Measurements from ENCODE around the gene CRACDL. TPM values are rescaled to one million over a fixed set of nuclear protein-coding genes. Genes with fewer than 3 reads are reported as not detected.
A peak's percentile ranks its signal among the peaks of the same experiment; 100 is the strongest.

CRACDL gene
- total RNA-seq, 1 donor from 2014 or later = 0.52 TPM

GRCh38 chr2:98793897-98794830 lies 141.9 kb downstream of the CRACDL start:
- peak overlapping the region; percentile 1 for H3K27ac ChIP-seq (ENCODE audit: low read depth, low read length)
- H3K9me3 ChIP-seq (ENCODE audit: control insufficient read depth in 3 of 3, low read length in 3 of 3) = no peaks in the 10 kb centered on the region
- no peak overlapping the region for H3K9ac ChIP-seq (ENCODE audit: low read depth in 1 of 3, low read length in 3 of 3)
- H3K4me3 ChIP-seq (ENCODE audit: low read length in 3 of 3) = no peak overlapping the region
- peaks cover 0 to 3% (median 2%) of the 10 kb centered on the region in 3 donors for H3K4me1 ChIP-seq (ENCODE audit: control insufficient read depth in 3 of 3, insufficient read depth in 3 of 3, low read length in 3 of 3)
- H3K36me3 ChIP-seq (ENCODE audit: control insufficient read depth in 3 of 3, insufficient read depth in 3 of 3, low read length in 3 of 3) = no peaks in the 10 kb centered on the region
- no peaks in the 10 kb centered on the region for H3K27me3 ChIP-seq (ENCODE audit: control insufficient read depth in 3 of 3, insufficient read depth in 3 of 3, low read length in 3 of 3)

GRCh38 chr2:98793275-98793674 lies 142.8 kb downstream of the CRACDL start:
- H3K4me3 ChIP-seq (ENCODE audit: low read length in 3 of 3) = no peak overlapping the region
- no peak overlapping the region for H3K9ac ChIP-seq (ENCODE audit: low read depth in 1 of 3, low read length in 3 of 3)
- no peak overlapping the region for H3K27ac ChIP-seq (ENCODE audit: low read depth, low read length)
- H3K4me1 ChIP-seq (ENCODE audit: control insufficient read depth in 3 of 3, insufficient read depth in 3 of 3, low read length in 3 of 3) = no peaks in the 10 kb centered on the region
- H3K27me3 ChIP-seq (ENCODE audit: control insufficient read depth in 3 of 3, insufficient read depth in 3 of 3, low read length in 3 of 3) = no peaks in the 10 kb centered on the region
- no peaks in the 10 kb centered on the region for H3K9me3 ChIP-seq (ENCODE audit: control insufficient read depth in 3 of 3, low read length in 3 of 3)
- no peaks in the 10 kb centered on the region for H3K36me3 ChIP-seq (ENCODE audit: control insufficient read depth in 3 of 3, insufficient read depth in 3 of 3, low read length in 3 of 3)

- no peaks in the 10 kb centered on the region for H3K36me3 ChIP-seq (ENCODE audit: control insufficient read depth in 3 of 3, insufficient read depth in 3 of 3, low read length in 3 of 3)
These were observed 145.8 kb downstream of the CRACDL start for GRCh38 chr2:98790221-98790620.

GRCh38 chr2:98787700-98788099 lies 148.3 kb downstream of the CRACDL start:
- Histone ChIP-seq H3K4me3 (ENCODE audit: low read length in 3 of 3) (no peak overlapping the region), H3K36me3 (ENCODE audit: control insufficient read depth in 3 of 3, insufficient read depth in 3 of 3, low read length in 3 of 3) (no peaks in the 10 kb centered on the region), H3K9ac (ENCODE audit: low read depth in 1 of 3, low read length in 3 of 3) (no peak overlapping the region), H3K9me3 (ENCODE audit: control insufficient read depth in 3 of 3, low read length in 3 of 3) (no peaks in the 10 kb centered on the region), H3K27me3 (ENCODE audit: control insufficient read depth in 3 of 3, insufficient read depth in 3 of 3, low read length in 3 of 3) (no peaks in the 10 kb centered on the region), H3K4me1 (ENCODE audit: control insufficient read depth in 3 of 3, insufficient read depth in 3 of 3, low read length in 3 of 3) (no peaks in the 10 kb centered on the region), H3K27ac (ENCODE audit: low read depth, low read length) (no peak overlapping the region)

More at GRCh38 chr2:98790221-98790620, 145.8 kb downstream of the CRACDL start:
- H3K27ac ChIP-seq (ENCODE audit: low read depth, low read length) = no peak overlapping the region
- no peaks in the 10 kb centered on the region for H3K27me3 ChIP-seq (ENCODE audit: control insufficient read depth in 3 of 3, insufficient read depth in 3 of 3, low read length in 3 of 3)
- H3K4me1 ChIP-seq (ENCODE audit: control insufficient read depth in 3 of 3, insufficient read depth in 3 of 3, low read length in 3 of 3) = no peaks in the 10 kb centered on the region
- H3K9ac ChIP-seq (ENCODE audit: low read depth in 1 of 3, low read length in 3 of 3) = no peak overlapping the region
- H3K4me3 ChIP-seq (ENCODE audit: low read length in 3 of 3) = no peak overlapping the region
- no peaks in the 10 kb centered on the region for H3K9me3 ChIP-seq (ENCODE audit: control insufficient read depth in 3 of 3, low read length in 3 of 3)

- Histone ChIP-seq H3K4me3 (ENCODE audit: low read length in 3 of 3) (no peak overlapping the region), H3K9me3 (ENCODE audit: control insufficient read depth in 3 of 3, low read length in 3 of 3) (peaks cover 0 to 4% (median 0%) of the 10 kb centered on the region in 3 donors), H3K4me1 (ENCODE audit: control insufficient read depth in 3 of 3, insufficient read depth in 3 of 3, low read length in 3 of 3) (no peaks in the 10 kb centered on the region), H3K27me3 (ENCODE audit: control insufficient read depth in 3 of 3, insufficient read depth in 3 of 3, low read length in 3 of 3) (no peaks in the 10 kb centered on the region), H3K27ac (ENCODE audit: low read depth, low read length) (no peak overlapping the region), H3K9ac (ENCODE audit: low read depth in 1 of 3, low read length in 3 of 3) (no peak overlapping the region), H3K36me3 (ENCODE audit: control insufficient read depth in 3 of 3, insufficient read depth in 3 of 3, low read length in 3 of 3) (no peaks in the 10 kb centered on the region)
These were observed 149.8 kb downstream of the CRACDL start for GRCh38 chr2:98786179-98786578.

- Histone ChIP-seq H3K9me3 (ENCODE audit: control insufficient read depth in 3 of 3, low read length in 3 of 3) (peaks cover 0 to 5% (median 0%) of the 10 kb centered on the region in 3 donors), H3K4me1 (ENCODE audit: control insufficient read depth in 3 of 3, insufficient read depth in 3 of 3, low read length in 3 of 3) (no peaks in the 10 kb centered on the region), H3K9ac (ENCODE audit: low read depth in 1 of 3, low read length in 3 of 3) (no peak overlapping the region)
These were observed 153.5 kb downstream of the CRACDL start for GRCh38 chr2:98782570-98782969.

DNA sequence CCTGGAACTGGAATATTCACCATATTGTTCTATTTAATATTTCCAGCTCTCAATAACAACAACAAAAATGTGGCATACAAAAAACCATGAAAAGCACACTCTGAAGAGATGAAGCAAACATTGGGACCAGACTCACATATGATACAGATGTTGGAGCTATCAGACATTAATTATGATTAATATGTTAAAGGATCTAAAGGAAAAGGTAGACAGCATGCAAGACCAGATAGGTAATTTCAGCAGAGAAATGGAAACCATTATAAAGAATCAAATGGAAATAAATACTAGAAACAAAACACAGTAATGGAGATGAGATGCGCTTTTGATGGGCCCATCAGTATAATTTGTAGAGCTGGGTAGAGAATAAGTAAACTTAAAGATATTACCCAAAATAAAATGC lies 154.2 kb downstream of the CRACDL start:
- no peaks in the 10 kb centered on the region for H3K4me1 ChIP-seq (ENCODE audit: control insufficient read depth in 3 of 3, insufficient read depth in 3 of 3, low read length in 3 of 3)
- peaks cover 0 to 5% (median 0%) of the 10 kb centered on the region in 3 donors for H3K9me3 ChIP-seq (ENCODE audit: control insufficient read depth in 3 of 3, low read length in 3 of 3)
- H3K9ac ChIP-seq (ENCODE audit: low read depth in 1 of 3, low read length in 3 of 3) = no peak overlapping the region
- no peaks in the 10 kb centered on the region for H3K27me3 ChIP-seq (ENCODE audit: control insufficient read depth in 3 of 3, insufficient read depth in 3 of 3, low read length in 3 of 3)
- no peaks in the 10 kb centered on the region for H3K36me3 ChIP-seq (ENCODE audit: control insufficient read depth in 3 of 3, insufficient read depth in 3 of 3, low read length in 3 of 3)
- H3K4me3 ChIP-seq (ENCODE audit: low read length in 3 of 3) = no peak overlapping the region
- H3K27ac ChIP-seq (ENCODE audit: low read depth, low read length) = no peak overlapping the region

More at GRCh38 chr2:98782570-98782969, 153.5 kb downstream of the CRACDL start:
- Histone ChIP-seq H3K27ac (ENCODE audit: low read depth, low read length) (no peak overlapping the region), H3K27me3 (ENCODE audit: control insufficient read depth in 3 of 3, insufficient read depth in 3 of 3, low read length in 3 of 3) (no peaks in the 10 kb centered on the region), H3K36me3 (ENCODE audit: control insufficient read depth in 3 of 3, insufficient read depth in 3 of 3, low read length in 3 of 3) (no peaks in the 10 kb centered on the region), H3K4me3 (ENCODE audit: low read length in 3 of 3) (no peak overlapping the region)

- no peak overlapping the region for H3K4me3 ChIP-seq (ENCODE audit: low read length in 3 of 3)
- H3K36me3 ChIP-seq (ENCODE audit: control insufficient read depth in 3 of 3, insufficient read depth in 3 of 3, low read length in 3 of 3) = no peaks in the 10 kb centered on the region
- no peak overlapping the region for H3K27ac ChIP-seq (ENCODE audit: low read depth, low read length)
- no peaks in the 10 kb centered on the region for H3K4me1 ChIP-seq (ENCODE audit: control insufficient read depth in 3 of 3, insufficient read depth in 3 of 3, low read length in 3 of 3)
- H3K27me3 ChIP-seq (ENCODE audit: control insufficient read depth in 3 of 3, insufficient read depth in 3 of 3, low read length in 3 of 3) = peaks cover 0 to 3% (median under 1%) of the 10 kb centered on the region in 3 donors
- H3K9me3 ChIP-seq (ENCODE audit: control insufficient read depth in 3 of 3, low read length in 3 of 3) = peaks cover 0 to 5% (median 0%) of the 10 kb centered on the region in 3 donors
- H3K9ac ChIP-seq (ENCODE audit: low read depth in 1 of 3, low read length in 3 of 3) = no peak overlapping the region
These were observed 157.1 kb downstream of the CRACDL start for GRCh38 chr2:98778741-98779483.

DNA sequence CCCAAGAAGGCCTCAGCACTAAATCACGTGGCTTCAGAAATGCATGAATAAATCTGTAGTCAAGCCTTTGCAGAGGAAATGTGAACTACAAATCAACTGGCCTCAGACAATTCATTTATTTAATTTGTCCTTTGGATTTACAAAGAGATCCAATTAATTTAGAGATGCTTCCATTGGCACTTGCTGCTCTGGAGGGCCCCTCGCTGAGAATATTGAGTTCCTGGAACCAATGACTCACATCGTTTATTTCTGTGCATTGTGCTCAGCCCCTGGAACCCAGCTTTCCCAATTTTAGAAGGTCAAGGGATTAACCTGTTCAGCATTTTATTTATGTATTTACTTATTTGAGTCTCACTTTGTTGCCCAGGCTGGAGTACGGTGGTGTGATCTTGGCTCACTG lies 157.9 kb downstream of the CRACDL start:
- Histone ChIP-seq H3K27ac (ENCODE audit: low read depth, low read length) (no peak overlapping the region), H3K27me3 (ENCODE audit: control insufficient read depth in 3 of 3, insufficient read depth in 3 of 3, low read length in 3 of 3) (peaks cover 3 to 7% (median 3%) of the 10 kb centered on the region in 3 donors), H3K4me3 (ENCODE audit: low read length in 3 of 3) (no peak overlapping the region), H3K9ac (ENCODE audit: low read depth in 1 of 3, low read length in 3 of 3) (no peak overlapping the region), H3K9me3 (ENCODE audit: control insufficient read depth in 3 of 3, low read length in 3 of 3) (peaks cover 0 to 5% (median 0%) of the 10 kb centered on the region in 3 donors), H3K36me3 (ENCODE audit: control insufficient read depth in 3 of 3, insufficient read depth in 3 of 3, low read length in 3 of 3) (no peaks in the 10 kb centered on the region), H3K4me1 (ENCODE audit: control insufficient read depth in 3 of 3, insufficient read depth in 3 of 3, low read length in 3 of 3) (no peaks in the 10 kb centered on the region)

DNA sequence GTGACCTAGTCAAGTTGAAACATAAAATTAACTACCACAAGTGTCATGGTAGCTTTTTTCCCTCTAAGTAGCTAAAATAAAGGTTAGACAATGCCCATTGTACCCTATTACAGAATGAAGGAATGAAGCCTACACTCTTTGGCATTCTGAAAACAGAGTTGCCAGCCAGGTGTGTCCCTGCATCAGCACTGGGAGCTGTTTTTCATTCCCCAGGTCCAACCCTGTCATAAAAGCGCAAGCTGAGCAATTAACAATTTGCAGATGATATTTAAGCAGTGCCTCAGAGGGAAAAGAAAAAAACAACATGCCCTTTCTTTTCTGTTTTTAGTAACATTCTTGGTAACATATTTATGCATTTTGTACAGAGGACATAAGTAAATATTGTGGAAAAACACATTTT lies 158.3 kb downstream of the CRACDL start:
- H3K4me3 ChIP-seq (ENCODE audit: low read length in 3 of 3) = no peak overlapping the region
- no peak overlapping the region for H3K9ac ChIP-seq (ENCODE audit: low read depth in 1 of 3, low read length in 3 of 3)
- H3K27me3 ChIP-seq (ENCODE audit: control insufficient read depth in 3 of 3, insufficient read depth in 3 of 3, low read length in 3 of 3) = peaks cover 3 to 7% (median 3%) of the 10 kb centered on the region in 3 donors
- peaks cover 0 to 2% (median 0%) of the 10 kb centered on the region in 3 donors for H3K4me1 ChIP-seq (ENCODE audit: control insufficient read depth in 3 of 3, insufficient read depth in 3 of 3, low read length in 3 of 3)
- H3K36me3 ChIP-seq (ENCODE audit: control insufficient read depth in 3 of 3, insufficient read depth in 3 of 3, low read length in 3 of 3) = no peaks in the 10 kb centered on the region
- H3K27ac ChIP-seq (ENCODE audit: low read depth, low read length) = no peak overlapping the region
- peaks cover 0 to 5% (median 0%) of the 10 kb centered on the region in 3 donors for H3K9me3 ChIP-seq (ENCODE audit: control insufficient read depth in 3 of 3, low read length in 3 of 3)

All from skeletal muscle tissue (tissue), 4 donors.